Esophagus muscularis mucosa (tissue), 4 donors: Measurements from ENCODE around the gene ANGPTL8. TPM values are rescaled to one million over a fixed set of nuclear protein-coding genes. Genes with fewer than 3 reads are reported as not detected.

Experiments used
- total RNA-seq, 4 donors: library from RNA; depleted of rRNA; stranded (reverse); fragments of >200 nt; gene quantifications; one replicate each; pipeline versions ENCODE4 v1.1.0 to v1.2.1, GENCODE V29; 2016

ANGPTL8 gene
- total RNA-seq, 4 donors from 2014 or later = 2.0 TPM; not detected in 3

Other genes with a start within 250 kb of the ANGPTL8 start
- gene LDLR, start 150.2 kb upstream of the ANGPTL8 start, total RNA-seq = 100 to 1,000 TPM in 1 of 4 donors, 10 to 100 TPM in 3; 14.2 to 258 (median 47.5) TPM
- 1 to 10 TPM; 1.4 to 6.6 (median 3.4) TPM for gene SPC24, start 83.8 kb upstream of the ANGPTL8 start, total RNA-seq
- gene KANK2, start 42.1 kb upstream of the ANGPTL8 start, total RNA-seq = 1,000 to 10,000 TPM; 1,125 to 1,746 (median 1,157) TPM
- gene DOCK6, start 22.9 kb downstream of the ANGPTL8 start, total RNA-seq = 10 to 100 TPM; 32.6 to 51.0 (median 40.1) TPM
- gene TSPAN16, start 56.5 kb downstream of the ANGPTL8 start, total RNA-seq = not detected
- gene RAB3D, start 100.0 kb downstream of the ANGPTL8 start, total RNA-seq = 10 to 100 TPM; 15.1 to 40.3 (median 27.9) TPM
- 100 to 1,000 TPM; 197 to 241 (median 206) TPM for gene TMEM205, start 106.6 kb downstream of the ANGPTL8 start, total RNA-seq
- gene CCDC159, start 106.9 kb downstream of the ANGPTL8 start, total RNA-seq = 10 to 100 TPM in 3 of 4 donors, 1 to 10 TPM in 1; 8.3 to 17.6 (median 13.8) TPM
- 10 to 100 TPM; 32.0 to 49.8 (median 37.5) TPM for gene PLPPR2, start 115.8 kb downstream of the ANGPTL8 start, total RNA-seq
- 1 to 10 TPM in 3 of 4 donors, under 1 TPM in 1; 0.66 to 1.7 (median 1.5) TPM for gene SWSAP1, start 135.0 kb downstream of the ANGPTL8 start, total RNA-seq
- 1 to 10 TPM in 3 of 4 donors, under 1 TPM in 1; 0.99 to 5.2 (median 4.4) TPM for gene EPOR, start 144.7 kb downstream of the ANGPTL8 start, total RNA-seq
- 1 to 10 TPM; 1.2 to 7.9 (median 2.0) TPM for gene RGL3, start 179.7 kb downstream of the ANGPTL8 start, total RNA-seq
- gene ODAD3, start 195.5 kb downstream of the ANGPTL8 start, total RNA-seq = under 1 TPM in 2 of 4 donors, not detected in 2; 0.39 to 0.83 TPM
- 100 to 1,000 TPM in 2 of 4 donors, 10 to 100 TPM in 2; 81.0 to 141 (median 98.7) TPM for gene PRKCSH, start 196.0 kb downstream of the ANGPTL8 start, total RNA-seq
- gene ELAVL3, start 241.4 kb downstream of the ANGPTL8 start, total RNA-seq = under 1 TPM; under 0.01 to 0.69 (median 0.31) TPM